ENCODE results near the gene TMEM244. TPM values are rescaled to one million over a fixed set of nuclear protein-coding genes. Genes with fewer than 3 reads are reported as not detected.

The TMEM244 gene
- total and polyA plus RNA-seq, 2 of the 4 experiments (the other 2 are of a cell fraction): 0.21 to 0.36 TPM

DNA sequence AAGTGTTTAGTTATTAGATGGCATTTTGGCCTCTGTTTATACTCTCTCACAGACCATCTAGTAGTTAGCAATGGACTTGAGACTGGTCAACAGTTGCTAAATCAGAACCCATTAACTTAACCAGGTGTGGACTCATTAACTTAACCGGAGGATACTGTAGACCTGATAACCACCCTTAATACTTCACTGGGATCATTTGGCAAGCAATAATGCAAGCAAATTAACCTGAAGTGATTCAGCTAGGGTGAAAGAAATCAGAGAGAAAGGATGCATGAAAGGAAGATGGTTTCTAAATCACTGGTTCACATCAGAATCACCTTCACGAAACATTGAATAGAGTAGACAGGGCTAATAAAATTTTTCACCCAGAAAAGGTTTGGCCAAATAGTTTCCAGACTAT is 73.3 kb downstream of the TMEM244 start:
- H3K18ac ChIP-seq (ENCODE audit: low read depth, low read length): no peak overlapping the region
- dilution Hi-C loops (cut with HindIII; ENCODE audit: low sequenced_read_pairs, unreplicated experiment) (no loop called here), in situ Hi-C loops (cut with MboI; ENCODE audit: low sequenced_read_pairs) (no loop called here), intact Hi-C loops (cut with micrococcal nuclease) (no loop called here)
- no peak overlapping the region for H4K8ac ChIP-seq (ENCODE audit: low read depth in 2 of 2, low read length in 2 of 2)
- H3K4me3 ChIP-seq (ENCODE audit: insufficient read depth, low read depth, low read length): no peak overlapping the region
- BruUV-seq (replicated peaks): no TSS peak
- H3K9me1 ChIP-seq (ENCODE audit: insufficient read depth, low read length): 0 out of 2 replicates have a peak, but pooled peaks cover 3% of the 10 kb centered on the region
- TF ChIP-seq CHD1 (IDR thresholded peaks at IDR 0.05; ENCODE audit: low read depth, low read length) (no peak), CTCF (conservative IDR thresholded peaks at IDR 0.05; ENCODE audit: low read depth, low read length) (no peak), MXI1 (IDR thresholded peaks at IDR 0.05; ENCODE audit: borderline replicate concordance, low read depth, low read length) (no peak), CEBPB (IDR thresholded peaks at IDR 0.05; ENCODE audit: low read depth, low read length) (no peak), POLR2A (IDR thresholded peaks at IDR 0.05; ENCODE audit: low read depth, low read length) (no peak)
- TF ChIP-seq, protein P1, sequence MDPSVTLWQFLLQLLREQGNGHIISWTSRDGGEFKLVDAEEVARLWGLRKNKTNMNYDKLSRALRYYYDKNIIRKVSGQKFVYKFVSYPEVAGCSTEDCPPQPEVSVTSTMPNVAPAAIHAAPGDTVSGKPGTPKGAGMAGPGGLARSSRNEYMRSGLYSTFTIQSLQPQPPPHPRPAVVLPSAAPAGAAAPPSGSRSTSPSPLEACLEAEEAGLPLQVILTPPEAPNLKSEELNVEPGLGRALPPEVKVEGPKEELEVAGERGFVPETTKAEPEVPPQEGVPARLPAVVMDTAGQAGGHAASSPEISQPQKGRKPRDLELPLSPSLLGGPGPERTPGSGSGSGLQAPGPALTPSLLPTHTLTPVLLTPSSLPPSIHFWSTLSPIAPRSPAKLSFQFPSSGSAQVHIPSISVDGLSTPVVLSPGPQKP (IDR thresholded peaks at IDR 0.05; ENCODE audit: borderline replicate concordance, low read depth, low read length): no peak
- no peak overlapping the region for H2BK20ac ChIP-seq (ENCODE audit: low read depth, low read length)
- no CpG with 5 or more reads among the region's 2 CpGs for WGBS, 2 experiments (ENCODE audit: extremely low coverage in 2 of 2, insufficient read length in 1 of 2)
- peaks cover 4% of the 10 kb centered on the region; the same call in 1 of the 2 replicates for H3K4me1 ChIP-seq (ENCODE audit: control insufficient read depth, insufficient read depth, low read length)
- no peak overlapping the region for H2AK5ac ChIP-seq (ENCODE audit: low read depth, low read length)
- no peak overlapping the region for H2BK15ac ChIP-seq (ENCODE audit: low read depth, low read length)
- H3K4me2 ChIP-seq (ENCODE audit: low read depth, low read length): no peak overlapping the region
- no peak overlapping the region for H3K23ac ChIP-seq (ENCODE audit: low read depth, low read length)
- H3K4ac ChIP-seq (ENCODE audit: low read depth, low read length): no peak overlapping the region
- no peak overlapping the region for H3K56ac ChIP-seq (ENCODE audit: extremely low read depth, insufficient read depth, low read length)
- no peak for DNase-seq
- no peak overlapping the region for H3K9ac ChIP-seq (ENCODE audit: low read depth, low read length)
- H3K9me3 ChIP-seq (ENCODE audit: control insufficient read depth, insufficient read depth, low read length): no peaks in the 10 kb centered on the region
- ChIA-PET POLR2A (ENCODE audit: unreplicated experiment) (no interaction called here), CTCF (no interaction called here)
- no peak overlapping the region for H2BK120ac ChIP-seq (ENCODE audit: low read depth, low read length)
- no peak overlapping the region for H4K91ac ChIP-seq (ENCODE audit: insufficient read depth, low read depth, low read length)
- no peak for ATAC-seq (ENCODE audit: low read depth)
- H3K14ac ChIP-seq (replicated peaks; ENCODE audit: low read depth, low read length): no peak overlapping the region
- H4K20me1 ChIP-seq (ENCODE audit: insufficient read depth, low read length): no peaks in the 10 kb centered on the region
- no peak overlapping the region for H2AK9ac ChIP-seq (replicated peaks; ENCODE audit: low read depth, low read length, poor library complexity)
- H3K27me3 ChIP-seq (ENCODE audit: control insufficient read depth, insufficient read depth, low read length): no peaks in the 10 kb centered on the region
- H3K36me3 ChIP-seq (ENCODE audit: control insufficient read depth, insufficient read depth, low read length): no peaks in the 10 kb centered on the region
- H3K27ac ChIP-seq (ENCODE audit: insufficient read depth, low read length): no peak overlapping the region
- no peaks in the 10 kb centered on the region for H3K79me1 ChIP-seq (ENCODE audit: low read depth in 1 of 2, low read length in 2 of 2)
- H4K5ac ChIP-seq (ENCODE audit: low read depth, low read length): no peak overlapping the region
- H2AFZ ChIP-seq (replicated peaks; ENCODE audit: low read length, poor library complexity): no peak overlapping the region
- H2BK5ac ChIP-seq (ENCODE audit: low read depth, low read length, poor library complexity, severe bottlenecking): no peak overlapping the region

Data from IMR-90 (cell line).